ENCODE data around the gene PLN. TPM values are rescaled to one million over a fixed set of nuclear protein-coding genes. Genes with fewer than 3 reads are reported as not detected.

The PLN gene
- polyA plus RNA-seq, 1 of the 3 experiments (the other 2 are of a cell fraction): not detected

DNA sequence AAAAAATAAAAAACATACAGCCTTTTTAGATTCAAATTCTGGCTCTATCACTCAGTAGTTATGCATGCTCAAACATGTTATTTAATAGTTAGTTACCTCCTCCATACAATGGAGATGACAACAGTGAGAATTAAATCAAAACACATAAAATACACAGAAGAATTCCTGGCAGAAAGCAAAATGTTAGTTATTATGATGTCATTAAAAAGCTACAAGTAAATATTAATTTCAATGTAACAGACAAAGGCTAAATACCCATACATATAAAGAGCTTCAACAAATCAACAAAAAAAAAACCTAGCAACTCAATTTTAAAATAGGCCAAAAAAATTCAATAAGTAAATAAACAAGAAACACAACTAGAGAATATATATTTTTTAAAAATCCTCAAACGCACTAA, 21.4 kb downstream of the PLN start:
- TF ChIP-seq TCF12 (IDR thresholded peaks at IDR 0.05): no peak
- no peak for TF ChIP-seq POLR2AphosphoS5 (IDR thresholded peaks at IDR 0.05; ENCODE audit: low read depth, low read length)
- TF ChIP-seq, protein P1, sequence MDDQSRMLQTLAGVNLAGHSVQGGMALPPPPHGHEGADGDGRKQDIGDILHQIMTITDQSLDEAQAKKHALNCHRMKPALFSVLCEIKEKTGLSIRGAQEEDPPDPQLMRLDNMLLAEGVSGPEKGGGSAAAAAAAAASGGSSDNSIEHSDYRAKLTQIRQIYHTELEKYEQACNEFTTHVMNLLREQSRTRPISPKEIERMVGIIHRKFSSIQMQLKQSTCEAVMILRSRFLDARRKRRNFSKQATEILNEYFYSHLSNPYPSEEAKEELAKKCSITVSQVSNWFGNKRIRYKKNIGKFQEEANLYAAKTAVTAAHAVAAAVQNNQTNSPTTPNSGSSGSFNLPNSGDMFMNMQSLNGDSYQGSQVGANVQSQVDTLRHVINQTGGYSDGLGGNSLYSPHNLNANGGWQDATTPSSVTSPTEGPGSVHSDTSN (IDR thresholded peaks at IDR 0.05): no peak
- no peak for TF ChIP-seq RFX5 (IDR thresholded peaks at IDR 0.05; ENCODE audit: low read length)
- TF ChIP-seq, protein P2, sequence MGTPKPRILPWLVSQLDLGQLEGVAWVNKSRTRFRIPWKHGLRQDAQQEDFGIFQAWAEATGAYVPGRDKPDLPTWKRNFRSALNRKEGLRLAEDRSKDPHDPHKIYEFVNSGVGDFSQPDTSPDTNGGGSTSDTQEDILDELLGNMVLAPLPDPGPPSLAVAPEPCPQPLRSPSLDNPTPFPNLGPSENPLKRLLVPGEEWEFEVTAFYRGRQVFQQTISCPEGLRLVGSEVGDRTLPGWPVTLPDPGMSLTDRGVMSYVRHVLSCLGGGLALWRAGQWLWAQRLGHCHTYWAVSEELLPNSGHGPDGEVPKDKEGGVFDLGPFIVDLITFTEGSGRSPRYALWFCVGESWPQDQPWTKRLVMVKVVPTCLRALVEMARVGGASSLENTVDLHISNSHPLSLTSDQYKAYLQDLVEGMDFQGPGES (IDR thresholded peaks at IDR 0.05; ENCODE audit: low read depth, low read length): no peak
- TF ChIP-seq USF1 (IDR thresholded peaks at IDR 0.05; ENCODE audit: borderline replicate concordance, low read depth): no peak
- H3F3A ChIP-seq (replicated peaks; ENCODE audit: insufficient read depth): peaks cover 6% of the 10 kb centered on the region
- H3K27ac ChIP-seq (ENCODE audit: low read depth in 2 of 2, low read length in 1 of 2): no peak overlapping the region
- no peak overlapping the region for H3K9ac ChIP-seq
- peaks cover 5% of the 10 kb centered on the region; the same call in 1 of the 2 replicates for H3K79me2 ChIP-seq (ENCODE audit: insufficient read depth)
- no peak overlapping the region for H2AFZ ChIP-seq (ENCODE audit: low read depth)
- no peaks in the 10 kb centered on the region for H3K27me3 ChIP-seq (ENCODE audit: insufficient read depth)
- no peaks in the 10 kb centered on the region for H3K9me2 ChIP-seq
- ChIA-PET CTCF (interaction anchor here (1.1 to 2.8 kb wide), 3 partner anchors 10 to 286 kb away, joined by 3 to 14 read pairs (median 5); no protein-coding TSS in a partner anchor), POLR2A (no interaction called here)
- H3K9me3 ChIP-seq: peaks cover 15% of the 10 kb centered on the region
- H4K20me1 ChIP-seq (ENCODE audit: insufficient read depth): 0 out of 2 replicates have a peak, but pooled peaks cover 8% of the 10 kb centered on the region
- H3K4me3 ChIP-seq (ENCODE audit: low read depth in 2 of 2, low read length in 1 of 2): no peak overlapping the region
- WGBS (ENCODE audit: low lambda C conversion rate): 98% methylated on average over 1 of the region's 1 CpG
- H3K4me1 ChIP-seq (ENCODE audit: control insufficient read depth in 1 of 2, insufficient read depth in 2 of 2, low read depth in 1 of 2, low read length in 1 of 2): no peaks in the 10 kb centered on the region
- DNase-seq: no peak
- H3K36me3 ChIP-seq (replicated peaks in 1 of 2; ENCODE audit: control insufficient read depth in 1 of 2, insufficient read depth in 2 of 2, low read length in 1 of 2): peaks cover 0 to 5% of the 10 kb centered on the region in 2 experiments
- H3K4me2 ChIP-seq: no peak overlapping the region

DNA sequence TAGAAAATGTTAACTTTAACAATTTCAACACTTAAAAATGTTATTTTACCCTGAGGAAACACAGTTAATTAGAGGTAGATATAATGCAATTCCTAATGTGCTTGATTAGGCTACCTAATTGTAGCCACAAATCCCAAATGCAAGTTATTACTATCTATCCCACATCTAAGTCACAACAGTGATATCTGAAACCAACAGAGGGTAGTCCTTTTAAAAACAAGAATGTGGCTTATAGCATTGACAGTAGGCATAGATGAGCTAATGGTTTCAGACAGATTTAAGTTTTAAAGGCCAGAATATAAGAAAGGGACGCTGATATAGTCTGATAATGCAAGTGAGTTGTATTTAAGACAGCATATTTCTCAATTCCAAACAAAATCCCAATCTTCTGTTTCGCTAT, 23.0 kb downstream of the PLN start:
- Histone ChIP-seq H3K79me2 (ENCODE audit: insufficient read depth) (peaks cover 7% of the 10 kb centered on the region; the same call in 1 of the 2 replicates), H3K4me1 (ENCODE audit: control insufficient read depth in 1 of 2, insufficient read depth in 2 of 2, low read depth in 1 of 2, low read length in 1 of 2) (no peaks in the 10 kb centered on the region), H4K20me1 (ENCODE audit: insufficient read depth) (0 out of 2 replicates have a peak, but pooled peaks cover 8% of the 10 kb centered on the region), H3K9me3 (peaks cover 15% of the 10 kb centered on the region), H3K9me2 (no peaks in the 10 kb centered on the region), H3K27ac (ENCODE audit: low read depth in 2 of 2, low read length in 1 of 2) (no peak overlapping the region), H3K4me3 (ENCODE audit: low read depth in 2 of 2, low read length in 1 of 2) (no peak overlapping the region), H3K36me3 (replicated peaks in 1 of 2; ENCODE audit: control insufficient read depth in 1 of 2, insufficient read depth in 2 of 2, low read length in 1 of 2) (peaks cover 0 to 8% of the 10 kb centered on the region in 2 experiments), H3K27me3 (ENCODE audit: insufficient read depth) (no peaks in the 10 kb centered on the region), H3F3A (replicated peaks; ENCODE audit: insufficient read depth) (peaks cover 6% of the 10 kb centered on the region), H3K4me2 (no peak overlapping the region), H2AFZ (ENCODE audit: low read depth) (no peak overlapping the region), H3K9ac (no peak overlapping the region)
- POLR2A ChIA-PET: no interaction called here
- WGBS (ENCODE audit: low lambda C conversion rate): 90% methylated on average over 2 of the region's 2 CpGs
- no peak for DNase-seq
- CTCF ChIA-PET: interaction anchor here (1.0 to 2.3 kb wide), 2 partner anchors 8 to 10 kb away, joined by 3 to 11 read pairs; no protein-coding TSS in a partner anchor
- TF ChIP-seq RFX5 (IDR thresholded peaks at IDR 0.05; ENCODE audit: low read length) (no peak), ELF1 (IDR thresholded peaks at IDR 0.05) (no peak), MEF2A (IDR thresholded peaks at IDR 0.05; ENCODE audit: borderline replicate concordance, low read depth) (no peak), FOXM1 (IDR thresholded peaks at IDR 0.05; ENCODE audit: low read depth) (no peak), YY1 (IDR thresholded peaks at IDR 0.05; ENCODE audit: low read depth) (no peak), SMC3 (IDR thresholded peaks at IDR 0.05; ENCODE audit: low read depth, low read length) (no peak), TEAD4 (IDR thresholded peaks at IDR 0.05; ENCODE audit: borderline replicate concordance, insufficient read depth) (no peak), NRF1 (IDR thresholded peaks at IDR 0.05; ENCODE audit: low read depth, low read length) (no peak), JUND (IDR thresholded peaks at IDR 0.05) (no peak), GATA2 (CRISPR knock-in tag; IDR thresholded peaks at IDR 0.05) (no peak), GABPA (IDR thresholded peaks at IDR 0.05; ENCODE audit: low read depth) (no peak), MXI1 (IDR thresholded peaks at IDR 0.05; ENCODE audit: low read depth, low read length) (no peak), POLR2AphosphoS5 (IDR thresholded peaks at IDR 0.05; ENCODE audit: low read depth, low read length) (no peak)
- TF ChIP-seq, protein P2 (IDR thresholded peaks at IDR 0.05; ENCODE audit: low read depth, low read length): no peak
- TF ChIP-seq, protein P1 (IDR thresholded peaks at IDR 0.05): no peak
- TF ChIP-seq, protein P3, sequence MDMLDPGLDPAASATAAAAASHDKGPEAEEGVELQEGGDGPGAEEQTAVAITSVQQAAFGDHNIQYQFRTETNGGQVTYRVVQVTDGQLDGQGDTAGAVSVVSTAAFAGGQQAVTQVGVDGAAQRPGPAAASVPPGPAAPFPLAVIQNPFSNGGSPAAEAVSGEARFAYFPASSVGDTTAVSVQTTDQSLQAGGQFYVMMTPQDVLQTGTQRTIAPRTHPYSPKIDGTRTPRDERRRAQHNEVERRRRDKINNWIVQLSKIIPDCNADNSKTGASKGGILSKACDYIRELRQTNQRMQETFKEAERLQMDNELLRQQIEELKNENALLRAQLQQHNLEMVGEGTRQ (IDR thresholded peaks at IDR 0.05; ENCODE audit: borderline replicate concordance, low read depth, low read length): no peak
- TF ChIP-seq, protein P4, sequence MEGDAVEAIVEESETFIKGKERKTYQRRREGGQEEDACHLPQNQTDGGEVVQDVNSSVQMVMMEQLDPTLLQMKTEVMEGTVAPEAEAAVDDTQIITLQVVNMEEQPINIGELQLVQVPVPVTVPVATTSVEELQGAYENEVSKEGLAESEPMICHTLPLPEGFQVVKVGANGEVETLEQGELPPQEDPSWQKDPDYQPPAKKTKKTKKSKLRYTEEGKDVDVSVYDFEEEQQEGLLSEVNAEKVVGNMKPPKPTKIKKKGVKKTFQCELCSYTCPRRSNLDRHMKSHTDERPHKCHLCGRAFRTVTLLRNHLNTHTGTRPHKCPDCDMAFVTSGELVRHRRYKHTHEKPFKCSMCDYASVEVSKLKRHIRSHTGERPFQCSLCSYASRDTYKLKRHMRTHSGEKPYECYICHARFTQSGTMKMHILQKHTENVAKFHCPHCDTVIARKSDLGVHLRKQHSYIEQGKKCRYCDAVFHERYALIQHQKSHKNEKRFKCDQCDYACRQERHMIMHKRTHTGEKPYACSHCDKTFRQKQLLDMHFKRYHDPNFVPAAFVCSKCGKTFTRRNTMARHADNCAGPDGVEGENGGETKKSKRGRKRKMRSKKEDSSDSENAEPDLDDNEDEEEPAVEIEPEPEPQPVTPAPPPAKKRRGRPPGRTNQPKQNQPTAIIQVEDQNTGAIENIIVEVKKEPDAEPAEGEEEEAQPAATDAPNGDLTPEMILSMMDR (IDR thresholded peaks at IDR 0.05): no peak

Data from SK-N-SH (cell line).